Tibial artery (tissue), 4 donors: ENCODE measurements around the gene HNRNPA2B1.

Experiments used
- DNase-seq, 2 donors: peaks; one replicate each; pipeline ENCODE4 v3.0.0-alpha.2; 2019
- H3K27ac ChIP-seq, 2 donors: fragments of 200-600 bp; sonication (generic) in 1 of 2; 1 replicate in 1 of 2; 2 replicates in 1 of 2; pipeline ENCODE4 v1.5.1; 2018 to 2019; ENCODE audit warnings: mild to moderate bottlenecking in 1 of 2
- H3K27me3 ChIP-seq, 2 donors: fragments of 200-600 bp; sonication (generic) in 1 of 2; one replicate each; pipeline versions ENCODE4 v1.5.1 to v1.6.0; 2016 to 2019
- H3K36me3 ChIP-seq, 3 donors: fragments of 200-600 bp; sonication (generic) in 2 of 3; one replicate each; pipeline ENCODE4 v1.5.1; 2016 to 2019; ENCODE audit warnings: mild to moderate bottlenecking in 2 of 3
- H3K4me1 ChIP-seq, 4 donors: fragments of 200-600 bp; sonication (generic) in 2 of 4; 1 replicate in 3 of 4; 2 replicates in 1 of 4; pipeline ENCODE4 v1.5.1; 2016 to 2019
- H3K4me3 ChIP-seq, 2 donors: fragments of 200-600 bp; sonication (generic) in 1 of 2; 1 replicate in 1 of 2; 2 replicates in 1 of 2; pipeline ENCODE4 v1.5.1; 2018 to 2019; ENCODE audit warnings: mild to moderate bottlenecking in 2 of 2
- H3K9me3 ChIP-seq, 3 donors: fragments of 200-600 bp; sonication (generic) in 1 of 3; one replicate each; pipeline ENCODE4 v1.5.1; 2016 to 2019
- intact Hi-C: fragments of 100-400 bp; cut with DNase I; formaldehyde crosslinking; loops from one replicate; pipeline ENCODE4 v1.15.0; 2023; ENCODE audit warnings: low total_unique reads
- TF ChIP-seq, protein P1 (sequence below), 2 experiments: fragments of 200-600 bp in 1 of 2; fragments of 450-650 bp in 1 of 2; IDR thresholded peaks; one replicate each; pipeline ENCODE4 v1.5.1; 2017 to 2019; ENCODE audit warnings: antibody characterized with exemption in 2 of 2, mild to moderate bottlenecking in 1 of 2, moderate library complexity in 1 of 2

The HNRNPA2B1 gene

DNA sequence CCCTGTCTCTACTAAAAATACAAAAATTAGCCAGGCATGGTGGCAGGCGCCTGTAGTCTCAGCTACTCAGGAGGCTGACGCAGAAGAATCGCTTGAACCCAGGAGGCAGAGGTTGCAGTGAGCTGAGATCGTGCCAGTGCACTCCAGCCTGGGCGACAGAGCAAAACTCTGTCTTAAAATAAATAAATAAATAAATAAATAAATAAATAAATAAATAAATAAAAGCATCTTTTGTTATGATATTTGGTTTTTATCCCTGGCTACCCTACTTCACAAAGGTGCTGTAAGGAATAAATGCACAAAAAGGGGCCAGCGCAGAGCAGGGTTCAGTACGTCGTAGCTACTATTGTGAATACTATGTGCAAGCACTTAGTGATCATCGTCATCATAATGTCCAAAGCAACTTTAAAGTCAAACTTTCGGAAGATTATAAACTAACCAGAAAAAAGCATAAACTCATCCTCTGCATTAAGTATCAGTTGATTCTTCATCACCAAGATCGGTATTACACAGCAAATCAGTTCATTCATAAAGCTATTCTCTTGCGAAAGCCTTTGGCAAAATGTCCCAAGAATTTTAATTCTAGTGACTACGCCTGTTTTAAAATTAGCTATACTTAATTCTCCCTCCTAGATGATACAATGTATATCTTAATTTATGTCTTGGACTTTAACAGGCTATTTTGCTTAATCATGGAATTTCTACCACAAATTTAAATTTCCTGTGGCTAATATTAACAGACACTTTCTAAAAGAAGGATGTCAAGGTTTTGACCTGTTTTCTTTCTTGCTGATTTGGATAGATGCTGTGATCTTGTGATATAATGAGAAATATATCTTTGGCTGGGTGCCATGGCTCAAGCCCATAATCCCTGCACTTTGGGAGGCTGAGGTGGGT lies 56.1 kb downstream of the HNRNPA2B1 start:
- Histone ChIP-seq H3K4me1 (peaks cover 0 to 5% (median 0%) of the 10 kb centered on the region in 4 donors), H3K9me3 (no peaks in the 10 kb centered on the region), H3K27ac (no peak overlapping the region), H3K36me3 (no peaks in the 10 kb centered on the region), H3K4me3 (no peak overlapping the region), H3K27me3 (no peaks in the 10 kb centered on the region)
- TF ChIP-seq, protein P1, sequence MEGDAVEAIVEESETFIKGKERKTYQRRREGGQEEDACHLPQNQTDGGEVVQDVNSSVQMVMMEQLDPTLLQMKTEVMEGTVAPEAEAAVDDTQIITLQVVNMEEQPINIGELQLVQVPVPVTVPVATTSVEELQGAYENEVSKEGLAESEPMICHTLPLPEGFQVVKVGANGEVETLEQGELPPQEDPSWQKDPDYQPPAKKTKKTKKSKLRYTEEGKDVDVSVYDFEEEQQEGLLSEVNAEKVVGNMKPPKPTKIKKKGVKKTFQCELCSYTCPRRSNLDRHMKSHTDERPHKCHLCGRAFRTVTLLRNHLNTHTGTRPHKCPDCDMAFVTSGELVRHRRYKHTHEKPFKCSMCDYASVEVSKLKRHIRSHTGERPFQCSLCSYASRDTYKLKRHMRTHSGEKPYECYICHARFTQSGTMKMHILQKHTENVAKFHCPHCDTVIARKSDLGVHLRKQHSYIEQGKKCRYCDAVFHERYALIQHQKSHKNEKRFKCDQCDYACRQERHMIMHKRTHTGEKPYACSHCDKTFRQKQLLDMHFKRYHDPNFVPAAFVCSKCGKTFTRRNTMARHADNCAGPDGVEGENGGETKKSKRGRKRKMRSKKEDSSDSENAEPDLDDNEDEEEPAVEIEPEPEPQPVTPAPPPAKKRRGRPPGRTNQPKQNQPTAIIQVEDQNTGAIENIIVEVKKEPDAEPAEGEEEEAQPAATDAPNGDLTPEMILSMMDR (IDR thresholded peaks at IDR 0.05), result no peak
- intact Hi-C loops, result loop anchor here (10.0 kb wide), 1 partner anchor 1290 kb away; no protein-coding TSS in a partner anchor
- DNase-seq, result no peak

DNA sequence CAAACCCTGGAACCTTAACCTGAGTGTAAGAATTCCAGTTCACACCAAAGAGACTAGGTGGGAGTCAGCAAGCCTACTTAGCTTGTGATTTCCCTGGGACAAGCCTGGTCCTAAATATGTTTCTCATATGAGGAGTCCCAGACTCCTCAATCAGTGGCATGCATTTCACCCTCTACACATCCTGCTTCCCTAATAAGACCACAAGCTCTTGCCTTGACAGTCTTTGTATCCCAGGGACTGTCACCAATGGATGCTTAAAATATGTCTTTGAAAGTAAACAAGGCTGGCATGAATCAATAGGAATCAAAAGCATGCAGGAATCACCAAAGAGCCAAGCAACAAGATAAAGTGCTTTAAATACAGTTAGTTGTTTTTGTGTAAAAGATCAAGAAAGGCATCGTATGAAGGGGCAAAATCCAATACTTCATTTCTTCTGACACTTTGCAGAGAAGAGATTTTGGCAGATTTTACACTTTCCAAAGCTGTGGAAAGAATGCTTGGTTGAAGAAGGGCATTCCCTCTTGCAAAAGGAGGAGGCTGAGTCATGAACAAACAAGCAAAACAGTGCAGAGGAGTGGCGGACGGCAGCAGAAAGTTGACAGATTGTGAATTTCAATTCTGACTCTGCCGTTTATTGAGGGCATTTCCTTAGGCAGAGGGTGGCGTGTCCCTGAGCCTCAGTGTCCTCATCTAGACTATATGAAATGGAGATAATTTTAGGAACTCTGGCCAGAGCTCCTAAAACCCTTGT lies 57.1 kb downstream of the HNRNPA2B1 start:
- Histone ChIP-seq H3K4me3 (no peak overlapping the region), H3K27me3 (no peaks in the 10 kb centered on the region), H3K27ac (no peak overlapping the region), H3K9me3 (no peaks in the 10 kb centered on the region), H3K4me1 (peaks cover 0 to 5% (median 0%) of the 10 kb centered on the region in 4 donors), H3K36me3 (no peaks in the 10 kb centered on the region)
- no peak for DNase-seq
- TF ChIP-seq, protein P1 (IDR thresholded peaks at IDR 0.05), result no peak
- intact Hi-C loops, result loop anchor here (10.0 kb wide), 1 partner anchor 1291 kb away; no protein-coding TSS in a partner anchor

DNA sequence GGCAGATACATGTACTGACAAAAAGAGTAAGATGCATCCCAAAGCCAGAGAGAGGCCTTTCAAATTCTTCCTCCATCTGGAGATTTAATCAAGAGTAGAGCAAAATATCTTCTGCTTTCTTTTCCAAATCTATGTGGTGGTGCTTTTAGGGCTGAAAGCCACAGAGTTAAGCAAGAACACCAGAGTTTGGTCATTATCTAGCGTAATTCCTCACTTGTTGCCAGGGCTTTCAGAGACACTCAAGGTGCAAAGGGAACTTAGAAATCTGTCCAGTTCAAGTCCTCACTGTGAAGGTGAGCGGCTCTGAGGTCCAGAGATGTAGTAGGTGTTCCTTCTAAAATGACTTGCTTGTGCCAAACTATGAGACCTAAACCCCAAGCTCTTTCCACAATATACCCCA lies 59.5 kb downstream of the HNRNPA2B1 start:
- H3K36me3 ChIP-seq, result no peaks in the 10 kb centered on the region
- no peak overlapping the region for H3K4me3 ChIP-seq
- intact Hi-C loops, result loop anchor here (10.0 kb wide), 1 partner anchor 1294 kb away; no protein-coding TSS in a partner anchor
- H3K27ac ChIP-seq, result no peak overlapping the region
- TF ChIP-seq, protein P1 (IDR thresholded peaks at IDR 0.05), result no peak
- no peaks in the 10 kb centered on the region for H3K27me3 ChIP-seq
- H3K9me3 ChIP-seq, result no peaks in the 10 kb centered on the region
- DNase-seq, result no peak
- H3K4me1 ChIP-seq, result peaks cover 0 to 5% (median 0%) of the 10 kb centered on the region in 4 donors

DNA sequence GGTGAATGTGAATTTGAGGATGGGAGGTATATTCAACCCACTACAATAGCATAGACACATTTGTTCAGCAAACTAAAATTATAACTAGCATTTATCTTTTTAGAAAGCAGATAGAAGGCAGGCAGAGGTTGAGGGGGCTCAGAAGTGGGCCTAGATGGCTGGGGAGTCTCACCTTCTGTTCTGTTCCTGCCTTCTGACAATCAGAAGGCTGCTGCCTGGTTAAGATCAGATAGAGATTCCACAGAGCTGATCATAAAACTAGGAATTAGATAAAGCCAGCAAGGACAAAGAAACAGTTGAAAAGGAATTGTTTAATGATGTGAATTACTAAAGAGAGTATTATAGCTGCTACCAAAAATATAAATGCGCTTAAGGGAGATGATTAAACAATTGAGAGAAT lies 60.2 kb downstream of the HNRNPA2B1 start:
- Histone ChIP-seq H3K27me3 (no peaks in the 10 kb centered on the region), H3K36me3 (no peaks in the 10 kb centered on the region), H3K27ac (no peak overlapping the region), H3K9me3 (no peaks in the 10 kb centered on the region), H3K4me3 (no peak overlapping the region), H3K4me1 (peaks cover 0 to 5% (median 0%) of the 10 kb centered on the region in 4 donors)
- intact Hi-C loops, result loop anchor here (10.0 kb wide), 1 partner anchor 1294 kb away; no protein-coding TSS in a partner anchor
- no peak for DNase-seq
- TF ChIP-seq, protein P1 (IDR thresholded peaks at IDR 0.05), result no peak
